Breast epithelium (tissue), 4 donors: ENCODE data around the gene PRLR. TPM values are rescaled to one million over a fixed set of nuclear protein-coding genes. Genes with fewer than 3 reads are reported as not detected.

Experiments used
- DNase-seq, 2 donors: peaks; one replicate each; pipeline ENCODE4 v3.0.0-alpha.2; 2019; ENCODE audit warnings: low spot score in 2 of 2
- H3K27ac ChIP-seq, 2 donors: fragments of 200-600 bp; sonication (generic) in 1 of 2; one replicate each; pipeline ENCODE4 v1.5.1; 2016 to 2019; ENCODE audit warnings: mild to moderate bottlenecking in 1 of 2
- H3K27me3 ChIP-seq, 2 donors: fragments of 200-600 bp; sonication (generic) in 1 of 2; one replicate each; pipeline versions ENCODE4 v1.5.1 to v1.6.0; 2017 to 2019; ENCODE audit warnings: control low read depth in 1 of 2, mild to moderate bottlenecking in 1 of 2
- H3K36me3 ChIP-seq: fragments of 200-600 bp; one replicate; pipeline ENCODE4 v1.5.1; 2019
- H3K4me1 ChIP-seq, 2 donors: fragments of 200-600 bp; sonication (generic); one replicate each; pipeline ENCODE4 v1.5.1; 2016 to 2019; ENCODE audit warnings: control low read depth in 1 of 2
- H3K4me3 ChIP-seq, 3 donors: fragments of 200-600 bp; sonication (generic); 1 replicate in 2 of 3; 2 replicates in 1 of 3; pipeline ENCODE4 v1.5.1; 2016 to 2019; ENCODE audit warnings: mild to moderate bottlenecking in 3 of 3, moderate library complexity in 2 of 3
- H3K9me3 ChIP-seq, 2 donors: fragments of 200-600 bp; sonication (generic) in 1 of 2; one replicate each; pipeline ENCODE4 v1.5.1; 2016 to 2019; ENCODE audit warnings: control low read depth in 1 of 2
- CTCF ChIP-seq, 3 donors: fragments of 450-650 bp; IDR thresholded peaks; one replicate each; pipeline ENCODE4 v1.5.1; 2016 to 2017; ENCODE audit warnings: antibody characterized with exemption in 3 of 3, mild to moderate bottlenecking in 3 of 3, moderate library complexity in 3 of 3
- POLR2A ChIP-seq: fragments of 450-650 bp; IDR thresholded peaks from one replicate; pipeline ENCODE4 v1.6.1; 2016; ENCODE audit warnings: antibody characterized with exemption, mild to moderate bottlenecking, moderate library complexity
- POLR2AphosphoS5 ChIP-seq, 3 donors: sonication (generic); formaldehyde crosslinking; IDR thresholded peaks; one replicate each; pipeline ENCODE4 v1.6.1; 2017; ENCODE audit warnings: antibody characterized with exemption in 3 of 3
- intact Hi-C: fragments of 100-400 bp; cut with DNase I; formaldehyde crosslinking; loops from one replicate; pipeline ENCODE4 v1.15.1; 2023; ENCODE audit warnings: low total_unique reads
- total RNA-seq, 3 donors: library from RNA; depleted of rRNA; stranded (reverse); fragments of >200 nt; gene quantifications; one replicate each; pipeline ENCODE4 v1.1.0, GENCODE V29; 2016

Gene PRLR
- total RNA-seq, 3 donors from 2014 or later: 2.6 to 78.0 (median 28.8) TPM

- H3K4me1 ChIP-seq: no peaks in the 10 kb centered on the region
- H3K27ac ChIP-seq: no peak overlapping the region
- H3K9me3 ChIP-seq: no peaks in the 10 kb centered on the region
- TF ChIP-seq POLR2A (no peak), POLR2AphosphoS5 (IDR thresholded peaks at IDR 0.05) (no peak), CTCF (IDR thresholded peaks at IDR 0.05) (no peak)
- no peak overlapping the region for H3K4me3 ChIP-seq
- DNase-seq: no peak
- no peaks in the 10 kb centered on the region for H3K27me3 ChIP-seq
- intact Hi-C loops: no loop called here
- H3K36me3 ChIP-seq: no peaks in the 10 kb centered on the region
Measured at GRCh38 chr5:35182486-35182885, 47.8 kb downstream of the PRLR start.

GRCh38 chr5:35180046-35180445 lies 50.2 kb downstream of the PRLR start:
- Histone ChIP-seq H3K4me3 (no peak overlapping the region), H3K27me3 (no peaks in the 10 kb centered on the region), H3K36me3 (no peaks in the 10 kb centered on the region), H3K9me3 (no peaks in the 10 kb centered on the region), H3K4me1 (no peaks in the 10 kb centered on the region), H3K27ac (no peak overlapping the region)
- no peak for TF ChIP-seq CTCF (IDR thresholded peaks at IDR 0.05)
- TF ChIP-seq POLR2A: no peak
- no peak for TF ChIP-seq POLR2AphosphoS5 (IDR thresholded peaks at IDR 0.05)
- DNase-seq: no peak
- intact Hi-C loops: no loop called here

GRCh38 chr5:35177783-35178182 lies 52.5 kb downstream of the PRLR start:
- TF ChIP-seq POLR2A: no peak
- no peak for TF ChIP-seq CTCF (IDR thresholded peaks at IDR 0.05)
- no peak for TF ChIP-seq POLR2AphosphoS5 (IDR thresholded peaks at IDR 0.05)
- H3K27ac ChIP-seq: no peak overlapping the region
- H3K4me3 ChIP-seq: no peak overlapping the region
- H3K36me3 ChIP-seq: no peaks in the 10 kb centered on the region
- H3K27me3 ChIP-seq: no peaks in the 10 kb centered on the region
- H3K4me1 ChIP-seq: no peaks in the 10 kb centered on the region
- intact Hi-C loops: no loop called here
- H3K9me3 ChIP-seq: no peaks in the 10 kb centered on the region
- no peak for DNase-seq

- Histone ChIP-seq H3K4me3 (no peak overlapping the region), H3K36me3 (no peaks in the 10 kb centered on the region), H3K4me1 (no peaks in the 10 kb centered on the region), H3K27ac (no peak overlapping the region), H3K9me3 (peaks cover 0 to 12% of the 10 kb centered on the region in 2 donors), H3K27me3 (no peaks in the 10 kb centered on the region)
- TF ChIP-seq POLR2AphosphoS5 (IDR thresholded peaks at IDR 0.05): no peak
- TF ChIP-seq CTCF (IDR thresholded peaks at IDR 0.05): no peak
- no peak for TF ChIP-seq POLR2A
- DNase-seq: no peak
- intact Hi-C loops: no loop called here
Measured at GRCh38 chr5:35172533-35172932, 57.8 kb downstream of the PRLR start.

DNA sequence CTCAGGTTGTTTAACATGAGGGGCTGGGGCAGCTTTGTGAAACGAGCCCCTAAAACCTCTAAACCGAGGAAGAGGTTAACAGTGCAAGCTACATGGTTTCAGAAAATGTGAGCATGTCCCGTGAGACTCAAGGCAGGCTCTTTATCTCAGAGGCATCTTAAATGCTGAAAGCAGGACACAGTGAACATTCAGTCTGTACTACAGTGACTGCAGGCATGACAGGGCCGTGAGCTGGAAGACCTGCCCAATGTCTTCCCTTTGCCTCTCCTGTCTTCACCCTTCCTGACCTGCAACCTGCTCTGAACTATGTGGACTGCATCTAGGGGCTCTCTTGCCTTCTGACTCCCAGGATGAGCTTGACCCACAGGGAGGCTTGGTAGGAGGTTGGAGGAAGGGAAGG lies 58.3 kb downstream of the PRLR start:
- H3K9me3 ChIP-seq: peaks cover 0 to 17% of the 10 kb centered on the region in 2 donors
- TF ChIP-seq CTCF (IDR thresholded peaks at IDR 0.05) (no peak), POLR2A (no peak), POLR2AphosphoS5 (IDR thresholded peaks at IDR 0.05) (no peak)
- H3K4me3 ChIP-seq: no peak overlapping the region
- H3K4me1 ChIP-seq: no peaks in the 10 kb centered on the region
- no peak overlapping the region for H3K27ac ChIP-seq
- no peaks in the 10 kb centered on the region for H3K27me3 ChIP-seq
- no peaks in the 10 kb centered on the region for H3K36me3 ChIP-seq
- DNase-seq: no peak
- intact Hi-C loops: no loop called here
